HL-60 (cell line): ENCODE measurements around the gene NMRAL1.

Source experiments
- DNase-seq, 2 experiments: peaks; one replicate each; pipeline ENCODE4 v3.0.0-alpha.2; 2010 to 2020; ENCODE audit warnings: low read depth in 1 of 2, low spot score in 1 of 2
- H3K27ac ChIP-seq: fragments of 250-450 bp; sonication (Bioruptor Pico); replicated peaks from 2 replicates; pipeline ENCODE4 v1.5.1; 2020; ENCODE audit warnings: mild to moderate bottlenecking, moderate library complexity
- H3K27me3 ChIP-seq: fragments of 250-450 bp; sonication (Bioruptor Pico); 2 replicates; pipeline ENCODE4 v1.5.1; 2021; ENCODE audit warnings: mild to moderate bottlenecking, moderate library complexity; ENCODE audit not compliant: insufficient read depth, poor library complexity, severe bottlenecking
- H3K4me3 ChIP-seq: replicated peaks from 2 replicates; pipeline ENCODE4 v1.5.1; 2011; ENCODE audit warnings: mild to moderate bottlenecking, control low read depth, low read length; ENCODE audit not compliant: insufficient read depth
- CTCF ChIP-seq: IDR thresholded peaks from one replicate; pipeline ENCODE4 v1.5.1; 2011; ENCODE audit warnings: low read length, control low read depth, inconsistent platforms; ENCODE audit not compliant: insufficient read depth
- GABPA ChIP-seq: IDR thresholded peaks from 2 replicates; pipeline ENCODE4 v1.6.1; 2012; ENCODE audit warnings: low read depth
- POLR2AphosphoS5 ChIP-seq: IDR thresholded peaks from 2 replicates; pipeline ENCODE4 v1.6.1; 2012; ENCODE audit warnings: low read depth
- REST ChIP-seq: IDR thresholded peaks from 2 replicates; pipeline ENCODE4 v1.6.1; 2012; ENCODE audit warnings: low read depth; ENCODE audit not compliant: insufficient replicate concordance
- SPI1 ChIP-seq: IDR thresholded peaks from 2 replicates; pipeline ENCODE4 v1.6.1; 2012; ENCODE audit warnings: low read depth, mild to moderate bottlenecking, borderline replicate concordance

Gene NMRAL1

GRCh38 chr16:4452674-4453073 lies 21.8 kb downstream of the NMRAL1 start:
- no peaks in the 10 kb centered on the region for H3K27me3 ChIP-seq
- TF ChIP-seq REST: no peak
- TF ChIP-seq GABPA: no peak
- TF ChIP-seq CTCF: no peak
- no peak for TF ChIP-seq POLR2AphosphoS5
- no peak for TF ChIP-seq SPI1
- H3K27ac ChIP-seq: no peak overlapping the region
- no peak overlapping the region for H3K4me3 ChIP-seq
- DNase-seq: no peak

- Histone ChIP-seq H3K27me3 (no peaks in the 10 kb centered on the region), H3K4me3 (no peak overlapping the region), H3K27ac (no peak overlapping the region)
- no peak for DNase-seq
- TF ChIP-seq POLR2AphosphoS5 (no peak), SPI1 (no peak), CTCF (no peak), REST (no peak), GABPA (no peak)
Observed at GRCh38 chr16:4450931-4451519, 23.4 kb downstream of the NMRAL1 start.

- Histone ChIP-seq H3K27ac (no peak overlapping the region), H3K4me3 (no peak overlapping the region), H3K27me3 (no peaks in the 10 kb centered on the region)
- no peak for DNase-seq
- no peak for TF ChIP-seq SPI1
- TF ChIP-seq POLR2AphosphoS5: no peak
- no peak for TF ChIP-seq CTCF
- no peak for TF ChIP-seq REST
- no peak for TF ChIP-seq GABPA
Observed at GRCh38 chr16:4450430-4450829, 24.0 kb downstream of the NMRAL1 start.
